SK-N-SH (cell line): ENCODE measurements around the gene TGM3. TPM values are rescaled to one million over a fixed set of nuclear protein-coding genes. Genes with fewer than 3 reads are reported as not detected.
A peak's percentile ranks its signal among the peaks of the same experiment; 100 is the strongest.

Experiments
- CTCF ChIA-PET: fragments of 300-600, 350-600 bp; formaldehyde crosslinking; extraction: SDS; loops from one replicate; lab custom pipeline; 2021; lab: Yijun Ruan, JAX
- POLR2A ChIA-PET: fragments of 350-600 bp; sonication (Branson Sonifier 250); formaldehyde crosslinking; extraction: SDS; loops from one replicate; lab custom pipeline; 2020; ENCODE audit warnings: antibody characterized with exemption, inconsistent platforms; lab: Yijun Ruan, JAX
- DNase-seq: peaks from one replicate; pipeline ENCODE4 v3.0.0; 2012
- H2AFZ ChIP-seq: fragments of 200-600 bp; sonication (generic); 2 replicates; pipeline ENCODE4 v1.8.1; 2016; ENCODE audit warnings: antibody characterized with exemption, mild to moderate bottlenecking, low read depth
- H3F3A ChIP-seq: fragments of 200-600 bp; sonication (generic); replicated peaks from 2 replicates; pipeline ENCODE3; 2016; ENCODE audit warnings: antibody characterized with exemption, mild to moderate bottlenecking; ENCODE audit not compliant: insufficient read depth
- H3K27ac ChIP-seq, 2 experiments: fragments of 200-500 bp in 1 of 2; fragments of 200-600 bp in 1 of 2; sonication (Bioruptor generic) in 1 of 2; sonication (generic), shearing (Covaris generic) in 1 of 2; 2 replicates each; pipeline versions ENCODE4 v1.5.1 to v1.6.1; 2014 to 2016; ENCODE audit warnings: low read depth in 2 of 2, inconsistent platforms in 1 of 2, low read length in 1 of 2, mild to moderate bottlenecking in 1 of 2, mixed read lengths in 1 of 2
- H3K27me3 ChIP-seq: fragments of 200-600 bp; sonication (generic), shearing (Covaris generic); 2 replicates; pipeline ENCODE4 v1.6.1; 2016; ENCODE audit warnings: mixed run types; ENCODE audit not compliant: insufficient read depth
- H3K36me3 ChIP-seq, 2 experiments: fragments of 200-500 bp in 1 of 2; fragments of 200-600 bp in 1 of 2; sonication (Bioruptor generic) in 1 of 2; sonication (generic) in 1 of 2; replicated peaks in 1 of 2; 2 replicates each; pipeline versions ENCODE3 to v1.5.1; 2014 to 2016; ENCODE audit warnings: low read length in 1 of 2, mild to moderate bottlenecking in 1 of 2; ENCODE audit not compliant: insufficient read depth in 2 of 2, control insufficient read depth in 1 of 2
- H3K4me1 ChIP-seq, 2 experiments: fragments of 200-500 bp in 1 of 2; fragments of 200-600 bp in 1 of 2; sonication (Bioruptor generic) in 1 of 2; sonication (generic), shearing (Covaris generic) in 1 of 2; 2 replicates each; pipeline versions ENCODE4 v1.5.1 to v1.6.1; 2014 to 2016; ENCODE audit warnings: low read depth in 1 of 2, low read length in 1 of 2, mixed run types in 1 of 2; ENCODE audit not compliant: insufficient read depth in 2 of 2, control insufficient read depth in 1 of 2
- H3K4me2 ChIP-seq: fragments of 200-600 bp; sonication (generic), shearing (Covaris generic); 2 replicates; pipeline ENCODE4 v1.6.1; 2017; ENCODE audit warnings: mixed run types
- H3K4me3 ChIP-seq, 2 experiments: fragments of 200-500 bp in 1 of 2; fragments of 200-600 bp in 1 of 2; sonication (Bioruptor generic) in 1 of 2; sonication (generic), shearing (Covaris generic) in 1 of 2; 2 replicates each; pipeline versions ENCODE4 v1.5.1 to v1.8.1; 2014 to 2016; ENCODE audit warnings: low read depth in 2 of 2, inconsistent platforms in 1 of 2, low read length in 1 of 2, mild to moderate bottlenecking in 1 of 2, mixed read lengths in 1 of 2, moderate library complexity in 1 of 2
- H3K79me2 ChIP-seq: fragments of 200-600 bp; sonication (generic); 2 replicates; pipeline ENCODE4 v1.8.1; 2017; ENCODE audit warnings: mild to moderate bottlenecking; ENCODE audit not compliant: insufficient read depth
- H3K9ac ChIP-seq: fragments of 200-600 bp; sonication (generic); 2 replicates; pipeline ENCODE4 v1.6.1; 2017; ENCODE audit warnings: mixed run types
- H3K9me2 ChIP-seq: fragments of 200-600 bp; sonication (generic); 2 replicates; pipeline ENCODE4 v1.6.1; 2017; ENCODE audit warnings: mixed run types
- H3K9me3 ChIP-seq: fragments of 200-600 bp; sonication (generic); 2 replicates; pipeline ENCODE4 v1.6.1; 2017; ENCODE audit warnings: mixed run types, mild to moderate bottlenecking, moderate library complexity
- H4K20me1 ChIP-seq: fragments of 200-600 bp; sonication (generic); 2 replicates; pipeline ENCODE4 v1.6.1; 2017; ENCODE audit warnings: mild to moderate bottlenecking, mixed run types; ENCODE audit not compliant: insufficient read depth
- EZH2phosphoT487 ChIP-seq: fragments of 200-600 bp; sonication (generic); IDR thresholded peaks from 2 replicates; pipeline ENCODE4 v1.6.1; 2017; ENCODE audit warnings: low read depth, mixed run types, mild to moderate bottlenecking, antibody characterized with exemption, moderate library complexity, borderline replicate concordance
- FOSL2 ChIP-seq: IDR thresholded peaks from 2 replicates; pipeline ENCODE4 v1.4.0; 2012; ENCODE audit warnings: low read depth, mild to moderate bottlenecking, moderate library complexity, borderline replicate concordance
- FOXJ3 ChIP-seq: sonication (generic); formaldehyde crosslinking; IDR thresholded peaks from 2 replicates; pipeline ENCODE4 v1.5.1; 2020; ENCODE audit warnings: mild to moderate bottlenecking, missing genetic modification reagents
- FOXM1 ChIP-seq: IDR thresholded peaks from 2 replicates; pipeline ENCODE4 v1.4.0; 2012; ENCODE audit warnings: low read depth, mild to moderate bottlenecking
- GABPA ChIP-seq: IDR thresholded peaks from 2 replicates; pipeline ENCODE4 v1.4.0; 2012; ENCODE audit warnings: low read depth, mild to moderate bottlenecking
- GATA2 ChIP-seq: sonication (generic); formaldehyde crosslinking; IDR thresholded peaks from 2 replicates; pipeline ENCODE4 v1.5.0; 2020; ENCODE audit warnings: mild to moderate bottlenecking, missing genetic modification reagents
- MEF2A ChIP-seq: IDR thresholded peaks from 2 replicates; pipeline ENCODE4 v1.4.0; 2012; ENCODE audit warnings: low read depth, borderline replicate concordance
- NFIC ChIP-seq: IDR thresholded peaks from 2 replicates; pipeline ENCODE4 v1.4.0; 2012; ENCODE audit warnings: borderline replicate concordance
- NRF1 ChIP-seq: IDR thresholded peaks from 2 replicates; pipeline ENCODE4 v1.6.1; 2012; ENCODE audit warnings: low read depth, mild to moderate bottlenecking, low read length
- POLR2AphosphoS5 ChIP-seq: IDR thresholded peaks from 2 replicates; pipeline ENCODE4 v1.6.1; 2012; ENCODE audit warnings: low read depth, low read length
- RCOR1 ChIP-seq: fragments of 150-350 bp; IDR thresholded peaks from 2 replicates; pipeline ENCODE4 v1.6.1; 2017; ENCODE audit warnings: antibody characterized with exemption, low read length
- REST ChIP-seq: IDR thresholded peaks from 2 replicates; pipeline ENCODE4 v1.6.1; 2012; ENCODE audit warnings: mild to moderate bottlenecking, low read depth, low read length, moderate library complexity
- RFX5 ChIP-seq: IDR thresholded peaks from 2 replicates; pipeline ENCODE4 v1.6.1; 2012; ENCODE audit warnings: mild to moderate bottlenecking, improper control_type of control experiment, low read length
- SMC3 ChIP-seq: IDR thresholded peaks from 2 replicates; pipeline ENCODE4 v1.6.1; 2012; ENCODE audit warnings: low read depth, low read length, improper control_type of control experiment
- USF2 ChIP-seq: fragments of 150-350 bp; IDR thresholded peaks from 2 replicates; pipeline ENCODE4 v1.6.1; 2017; ENCODE audit warnings: antibody characterized with exemption, low read length, low read depth, borderline replicate concordance
- WGBS: methylation state at CpG from one replicate; pipeline ENCODE4 v1.1.6; 2017; ENCODE audit warnings: low lambda C conversion rate; 5-methylcytosine and 5-hydroxymethylcytosine counted together
- polyA plus RNA-seq, 3 experiments: library from polyadenylated mRNA; depleted of rRNA; stranded (reverse); fragments of >200 nt; gene quantifications; 2 replicates each; pipeline ENCODE4 v1.2.3, GENCODE V29; 2012
- TF ChIP-seq, protein P1 (sequence below): IDR thresholded peaks from 2 replicates; pipeline ENCODE4 v1.4.0; 2012; ENCODE audit warnings: low read depth, borderline replicate concordance
- TF ChIP-seq, protein P2 (sequence below): fragments of 150-350 bp; IDR thresholded peaks from 2 replicates; pipeline ENCODE4 v1.6.1; 2016; ENCODE audit warnings: mild to moderate bottlenecking, low read depth, low read length
- TF ChIP-seq, protein P3 (sequence below): fragments of 200-600 bp; sonication (generic); IDR thresholded peaks from 2 replicates; pipeline ENCODE4 v1.6.1; 2017; ENCODE audit warnings: antibody characterized with exemption, mild to moderate bottlenecking, moderate library complexity

The TGM3 gene
- polyA plus RNA-seq, 1 of the 3 experiments (the other 2 are of a cell fraction): not detected

GRCh38 chr20:2385496-2385895, 89.7 kb downstream of the TGM3 start:
- Histone ChIP-seq H3K4me2 (peak overlapping the region; percentile 49; the same call in 1 of the 2 replicates), H3K9ac (peak overlapping the region; percentile 33; the same call in 1 of the 2 replicates), H3K27ac (peak overlapping the region in 1 of 2 experiments; percentile 86; a peak in 2 of 4 replicates), H3K36me3 (no peaks in the 10 kb centered on the region), H3K9me3 (no peaks in the 10 kb centered on the region), H3K79me2 (no peaks in the 10 kb centered on the region), H3K4me3 (no peak overlapping the region), H4K20me1 (no peaks in the 10 kb centered on the region), H2AFZ (peak overlapping the region; percentile 77), H3K27me3 (no peaks in the 10 kb centered on the region)
- no peak for DNase-seq
- CTCF ChIA-PET: interaction anchor here (0.9 to 2.7 kb wide), 3 partner anchors 17 to 66 kb away, joined by 3 to 11 read pairs (median 5); no protein-coding TSS in a partner anchor
- 65% methylated on average over 2 of the region's 6 CpGs for WGBS
- TF ChIP-seq, protein P1, sequence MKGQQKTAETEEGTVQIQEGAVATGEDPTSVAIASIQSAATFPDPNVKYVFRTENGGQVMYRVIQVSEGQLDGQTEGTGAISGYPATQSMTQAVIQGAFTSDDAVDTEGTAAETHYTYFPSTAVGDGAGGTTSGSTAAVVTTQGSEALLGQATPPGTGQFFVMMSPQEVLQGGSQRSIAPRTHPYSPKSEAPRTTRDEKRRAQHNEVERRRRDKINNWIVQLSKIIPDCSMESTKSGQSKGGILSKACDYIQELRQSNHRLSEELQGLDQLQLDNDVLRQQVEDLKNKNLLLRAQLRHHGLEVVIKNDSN: no peak
- no peak for TF ChIP-seq POLR2AphosphoS5
- no peak for TF ChIP-seq SMC3
- no peak for TF ChIP-seq MEF2A
- no peak for TF ChIP-seq RCOR1
- no peak for TF ChIP-seq FOXJ3 (CRISPR knock-in tag)
- TF ChIP-seq, protein P2, sequence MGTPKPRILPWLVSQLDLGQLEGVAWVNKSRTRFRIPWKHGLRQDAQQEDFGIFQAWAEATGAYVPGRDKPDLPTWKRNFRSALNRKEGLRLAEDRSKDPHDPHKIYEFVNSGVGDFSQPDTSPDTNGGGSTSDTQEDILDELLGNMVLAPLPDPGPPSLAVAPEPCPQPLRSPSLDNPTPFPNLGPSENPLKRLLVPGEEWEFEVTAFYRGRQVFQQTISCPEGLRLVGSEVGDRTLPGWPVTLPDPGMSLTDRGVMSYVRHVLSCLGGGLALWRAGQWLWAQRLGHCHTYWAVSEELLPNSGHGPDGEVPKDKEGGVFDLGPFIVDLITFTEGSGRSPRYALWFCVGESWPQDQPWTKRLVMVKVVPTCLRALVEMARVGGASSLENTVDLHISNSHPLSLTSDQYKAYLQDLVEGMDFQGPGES: no peak
- no peak for TF ChIP-seq USF2
- no peak for TF ChIP-seq GABPA
- no peak for TF ChIP-seq NRF1
- no peak for TF ChIP-seq GATA2 (CRISPR knock-in tag)
- TF ChIP-seq RFX5: no peak
- TF ChIP-seq FOSL2: no peak
- no peak for TF ChIP-seq FOXM1
- TF ChIP-seq, protein P3, sequence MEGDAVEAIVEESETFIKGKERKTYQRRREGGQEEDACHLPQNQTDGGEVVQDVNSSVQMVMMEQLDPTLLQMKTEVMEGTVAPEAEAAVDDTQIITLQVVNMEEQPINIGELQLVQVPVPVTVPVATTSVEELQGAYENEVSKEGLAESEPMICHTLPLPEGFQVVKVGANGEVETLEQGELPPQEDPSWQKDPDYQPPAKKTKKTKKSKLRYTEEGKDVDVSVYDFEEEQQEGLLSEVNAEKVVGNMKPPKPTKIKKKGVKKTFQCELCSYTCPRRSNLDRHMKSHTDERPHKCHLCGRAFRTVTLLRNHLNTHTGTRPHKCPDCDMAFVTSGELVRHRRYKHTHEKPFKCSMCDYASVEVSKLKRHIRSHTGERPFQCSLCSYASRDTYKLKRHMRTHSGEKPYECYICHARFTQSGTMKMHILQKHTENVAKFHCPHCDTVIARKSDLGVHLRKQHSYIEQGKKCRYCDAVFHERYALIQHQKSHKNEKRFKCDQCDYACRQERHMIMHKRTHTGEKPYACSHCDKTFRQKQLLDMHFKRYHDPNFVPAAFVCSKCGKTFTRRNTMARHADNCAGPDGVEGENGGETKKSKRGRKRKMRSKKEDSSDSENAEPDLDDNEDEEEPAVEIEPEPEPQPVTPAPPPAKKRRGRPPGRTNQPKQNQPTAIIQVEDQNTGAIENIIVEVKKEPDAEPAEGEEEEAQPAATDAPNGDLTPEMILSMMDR: no peak
- TF ChIP-seq NFIC: no peak
- no peak for TF ChIP-seq REST
- TF ChIP-seq EZH2phosphoT487: no peak
- TF ChIP-seq, all 33 proteins: peak for 0
- POLR2A ChIA-PET: no interaction called here
- Histone ChIP-seq H3F3A (peaks cover 19% of the 10 kb centered on the region), H3K4me1 (peaks cover 0 to 31% of the 10 kb centered on the region in 2 experiments; a peak in 2 of 4 replicates), H3K9me2 (no peaks in the 10 kb centered on the region)
